HepG2 (cell line): ENCODE data around the gene SKP2. TPM values are rescaled to one million over a fixed set of nuclear protein-coding genes. Genes with fewer than 3 reads are reported as not detected.
A peak's percentile ranks its signal among the peaks of the same experiment; 100 is the strongest.

Experiments
- ATAC-seq: fragments of 200-7000 bp; cut with Tn5 transposase; 3 replicates; pipeline ENCODE4 v1.9.1; 2020; ENCODE audit warnings: mild to moderate bottlenecking, moderate library complexity
- BruUV-seq: library from RNA; stranded (reverse); fragments of 400-500 nt; replicated peaks from 2 replicates; lab custom pipeline; 2021; lab: Mats Ljungman, UMichigan
- CTCF ChIA-PET: fragments of 300-600 bp; formaldehyde crosslinking; extraction: SDS; loops from one replicate; lab custom pipeline; 2021; ENCODE audit warnings: low total read pairs, inconsistent platforms, low intra/inter-chr PET ratio; lab: Yijun Ruan, JAX
- POLR2A ChIA-PET: fragments of 350-600 bp; sonication (Branson Sonifier 250); formaldehyde crosslinking; loops from one replicate; lab custom pipeline; 2020; ENCODE audit warnings: antibody characterized with exemption, inconsistent platforms; lab: Yijun Ruan, JAX
- DNase-seq: peaks from one replicate; pipeline ENCODE4 v3.0.0-alpha.2; 2015; ENCODE audit warnings: low spot score
- FAIRE-seq: peaks from 3 replicates; lab custom pipeline; 2011; peaks lifted over from hg19 to GRCh38; lab: Jason Lieb, UNC
- H2AFZ ChIP-seq: one replicate; pipeline ENCODE4 v1.6.1; 2011; ENCODE audit warnings: low read length, inconsistent platforms
- H3K27ac ChIP-seq: fragments of 300-600 bp; 3 replicates; pipeline ENCODE4 v1.8.0; 2011; ENCODE audit warnings: mixed run types, mild to moderate bottlenecking, mixed read lengths, low read length, inconsistent platforms; ENCODE audit not compliant: insufficient read depth; ENCODE audit errors: extremely low read length
- H3K27me3 ChIP-seq, 2 experiments: fragments of 200-600 bp in 1 of 2; 2 replicates in 1 of 2; 3 replicates in 1 of 2; pipeline versions ENCODE4 v1.6.0 to v1.8.0; 2011; ENCODE audit warnings: low read length in 2 of 2, mild to moderate bottlenecking in 2 of 2, moderate library complexity in 2 of 2, inconsistent platforms in 1 of 2; ENCODE audit not compliant: insufficient read depth in 2 of 2, control insufficient read depth in 1 of 2
- H3K36me3 ChIP-seq, 2 experiments: fragments of 200-600 bp in 1 of 2; replicated peaks in 1 of 2; 2 replicates in 1 of 2; 3 replicates in 1 of 2; pipeline versions ENCODE4 v1.5.1 to v1.8.0; 2011; ENCODE audit warnings: low read length in 2 of 2, inconsistent platforms in 1 of 2; ENCODE audit not compliant: insufficient read depth in 2 of 2, control insufficient read depth in 1 of 2
- H3K4me1 ChIP-seq: 2 replicates; pipeline ENCODE4 v1.5.1; 2012; ENCODE audit warnings: low read length, inconsistent platforms; ENCODE audit not compliant: insufficient read depth
- H3K4me2 ChIP-seq: 2 replicates; pipeline ENCODE4 v1.6.0; 2011; ENCODE audit warnings: low read depth, low read length, inconsistent platforms
- H3K4me3 ChIP-seq, 3 experiments: fragments of 200-600 bp in 1 of 3; sonication (generic), shearing (Covaris generic) in 1 of 3; replicated peaks in 1 of 3; 2 replicates each; pipeline ENCODE4 v1.5.1; 2011 to 2016; ENCODE audit warnings: low read length in 3 of 3, inconsistent platforms in 2 of 3, low read depth in 2 of 3, mild to moderate bottlenecking in 2 of 3, control low read depth in 1 of 3, mixed read lengths in 1 of 3; ENCODE audit not compliant: insufficient read depth in 1 of 3
- H3K79me2 ChIP-seq: one replicate; pipeline ENCODE4 v1.6.1; 2011; ENCODE audit warnings: low read length, inconsistent platforms; ENCODE audit not compliant: insufficient read depth
- H3K9ac ChIP-seq: 2 replicates; pipeline ENCODE4 v1.6.0; 2011; ENCODE audit warnings: mild to moderate bottlenecking, low read depth, low read length, inconsistent platforms; ENCODE audit not compliant: insufficient read depth
- H3K9me3 ChIP-seq: 2 replicates; pipeline ENCODE4 v1.5.1; 2012; ENCODE audit warnings: mild to moderate bottlenecking, low read length
- H4K20me1 ChIP-seq: 2 replicates; pipeline ENCODE4 v1.6.0; 2011; ENCODE audit warnings: inconsistent platforms, mild to moderate bottlenecking, low read length, moderate library complexity; ENCODE audit not compliant: insufficient read depth
- ADNP ChIP-seq: sonication (generic); formaldehyde crosslinking; IDR thresholded peaks from 2 replicates; pipeline ENCODE4 v1.4.0; 2020; ENCODE audit warnings: missing genetic modification reagents
- IRX3 ChIP-seq: sonication (generic); formaldehyde crosslinking; IDR thresholded peaks from 2 replicates; pipeline ENCODE4 v1.8.1; 2023; ENCODE audit warnings: mild to moderate bottlenecking, low read depth, missing genetic modification reagents, borderline replicate concordance
- KLF16 ChIP-seq, 2 experiments: sonication (generic) in 1 of 2; formaldehyde crosslinking in 1 of 2; IDR thresholded peaks; 2 replicates each; pipeline versions ENCODE4 v1.6.1 to v1.8.0; 2016 to 2023; ENCODE audit warnings: missing genetic modification reagents in 2 of 2, missing compliant biosample characterization in 1 of 2
- MAFF ChIP-seq: IDR thresholded peaks from 2 replicates; pipeline ENCODE4 v1.6.1; 2011; ENCODE audit warnings: low read depth, low read length, improper control_type of control experiment
- MAFK ChIP-seq, 2 experiments: IDR thresholded peaks in 1 of 2; conservative IDR thresholded peaks in 1 of 2; 2 replicates each; pipeline ENCODE4 v1.6.1; 2011; ENCODE audit warnings: improper control_type of control experiment in 2 of 2, low read length in 2 of 2
- POLR2A ChIP-seq, 2 experiments: IDR thresholded peaks; 2 replicates each; pipeline ENCODE4 v1.6.1; 2011; ENCODE audit warnings: low read depth in 2 of 2, low read length in 2 of 2, mild to moderate bottlenecking in 1 of 2, moderate library complexity in 1 of 2; ENCODE audit not compliant: insufficient read depth in 1 of 2
- WGBS: methylation state at CpG from one replicate; pipeline ENCODE4 v1.1.6; 2017; ENCODE audit warnings: low lambda C conversion rate; 5-methylcytosine and 5-hydroxymethylcytosine counted together
- in situ Hi-C: cut with HindIII; loops from 2 replicates; pipeline ENCODE4 v1.10.0; 2017; ENCODE audit warnings: low pct_unique_long_range_greater_than_20kb; ENCODE audit not compliant: extremely low pct_ligation_motif_present
- intact Hi-C: fragments of 100-400 bp; cut with micrococcal nuclease; formaldehyde crosslinking; loops from one replicate; pipeline ENCODE4 v1.10.0; 2022; ENCODE audit not compliant: unreplicated experiment
- polyA plus RNA-seq, 8 experiments: library from polyadenylated mRNA; depleted of rRNA in 3 of 8; stranded (reverse) in 7 of 8; unstranded in 1 of 8; fragments of >200 nt; fragmentation: Illumina TruSeq in 4 of 8; extraction: Trizol in 4 of 8; gene quantifications; 2 replicates each; pipeline versions ENCODE4 v1.2.1 to v1.2.3, GENCODE V29; 2011 to 2016; ENCODE audit warnings: low read depth in 4 of 8, missing spikeins in 1 of 8, mixed read lengths in 1 of 8; ENCODE audit not compliant: insufficient read depth in 1 of 8
- total RNA-seq, 5 experiments: library from RNA; depleted of rRNA; stranded (reverse); fragments of >200 nt; fragmentation: Illumina TruSeq; extraction: Trizol; gene quantifications; 2 replicates each; pipeline ENCODE4 v1.2.3, GENCODE V29; 2016; ENCODE audit warnings: low read depth in 1 of 5
- TF ChIP-seq, protein P1 (sequence below): sonication (generic); formaldehyde crosslinking; IDR thresholded peaks from one replicate; pipeline ENCODE4 v1.5.1; 2020; ENCODE audit warnings: mild to moderate bottlenecking, missing genetic modification reagents; ENCODE audit errors: not compliant biosample characterization
- TF ChIP-seq, protein P2 (sequence below): sonication (generic); formaldehyde crosslinking; IDR thresholded peaks from 2 replicates; pipeline ENCODE4 v1.5.1; 2020; ENCODE audit warnings: missing genetic modification reagents, mild to moderate bottlenecking, borderline replicate concordance

The SKP2 gene
- total and polyA plus RNA-seq, 2 of the 13 experiments (the other 11 are each of a cell fraction or from before 2014, with no cell fraction given): 29.6 to 84.1 TPM

DNA sequence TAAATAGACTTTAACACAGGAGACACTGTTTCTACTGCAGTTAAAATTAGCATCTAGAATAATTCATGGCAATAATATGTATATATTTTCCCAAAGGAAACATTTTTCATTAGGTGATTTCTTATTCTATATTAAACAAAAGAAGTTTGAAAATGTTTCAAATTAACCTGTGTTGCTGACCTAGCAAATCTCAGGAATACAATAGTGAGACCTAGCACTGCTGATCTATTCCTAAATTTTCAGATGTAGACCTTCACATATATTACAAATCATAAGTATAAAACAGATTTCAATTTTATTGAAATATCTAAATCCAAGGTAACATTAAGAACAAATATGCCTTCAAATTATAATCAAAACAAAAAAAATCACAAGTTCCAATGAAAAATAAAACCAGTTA, 15.3 kb upstream of the SKP2 start:
- in situ Hi-C loops: no loop called here
- no peak for FAIRE-seq

DNA sequence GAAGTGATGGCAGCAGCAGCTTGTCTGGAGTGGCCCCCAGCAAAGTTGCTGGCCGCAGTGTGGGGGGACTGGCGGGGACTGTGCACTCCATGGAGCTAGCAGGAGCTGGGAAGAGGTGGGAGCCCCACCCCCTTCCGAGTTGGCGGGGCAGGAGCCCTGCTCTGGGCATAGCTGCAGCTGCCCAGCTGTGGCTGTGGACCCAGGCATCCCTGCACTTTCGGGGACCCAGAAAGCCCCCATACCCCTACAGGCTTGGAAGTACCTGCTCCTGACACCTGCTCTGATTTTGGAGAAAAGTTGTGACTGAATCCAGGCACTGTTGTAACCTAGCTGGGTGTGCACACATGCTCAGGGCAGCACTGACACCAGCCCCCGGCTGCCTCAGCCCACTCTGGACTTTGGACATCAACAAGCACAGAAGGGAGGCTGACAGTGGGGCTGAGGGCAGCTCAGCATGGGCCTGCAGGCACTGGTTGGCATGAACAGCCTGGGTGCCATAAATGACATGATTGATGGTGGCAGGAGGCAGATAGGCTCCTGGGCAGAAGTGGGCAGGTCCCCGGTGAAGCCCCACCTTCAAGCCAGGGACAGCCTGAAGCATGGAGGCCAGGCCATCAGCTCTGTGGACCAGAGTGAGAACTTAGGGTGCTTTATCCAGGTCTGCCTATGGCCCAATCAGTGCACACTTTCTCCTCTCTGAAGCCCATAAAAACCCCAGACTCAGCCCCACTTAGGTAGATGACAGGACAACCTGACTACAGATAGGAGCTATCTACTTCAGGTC, 12.8 kb upstream of the SKP2 start:
- in situ Hi-C loops: no loop called here
- TF ChIP-seq, protein P1, sequence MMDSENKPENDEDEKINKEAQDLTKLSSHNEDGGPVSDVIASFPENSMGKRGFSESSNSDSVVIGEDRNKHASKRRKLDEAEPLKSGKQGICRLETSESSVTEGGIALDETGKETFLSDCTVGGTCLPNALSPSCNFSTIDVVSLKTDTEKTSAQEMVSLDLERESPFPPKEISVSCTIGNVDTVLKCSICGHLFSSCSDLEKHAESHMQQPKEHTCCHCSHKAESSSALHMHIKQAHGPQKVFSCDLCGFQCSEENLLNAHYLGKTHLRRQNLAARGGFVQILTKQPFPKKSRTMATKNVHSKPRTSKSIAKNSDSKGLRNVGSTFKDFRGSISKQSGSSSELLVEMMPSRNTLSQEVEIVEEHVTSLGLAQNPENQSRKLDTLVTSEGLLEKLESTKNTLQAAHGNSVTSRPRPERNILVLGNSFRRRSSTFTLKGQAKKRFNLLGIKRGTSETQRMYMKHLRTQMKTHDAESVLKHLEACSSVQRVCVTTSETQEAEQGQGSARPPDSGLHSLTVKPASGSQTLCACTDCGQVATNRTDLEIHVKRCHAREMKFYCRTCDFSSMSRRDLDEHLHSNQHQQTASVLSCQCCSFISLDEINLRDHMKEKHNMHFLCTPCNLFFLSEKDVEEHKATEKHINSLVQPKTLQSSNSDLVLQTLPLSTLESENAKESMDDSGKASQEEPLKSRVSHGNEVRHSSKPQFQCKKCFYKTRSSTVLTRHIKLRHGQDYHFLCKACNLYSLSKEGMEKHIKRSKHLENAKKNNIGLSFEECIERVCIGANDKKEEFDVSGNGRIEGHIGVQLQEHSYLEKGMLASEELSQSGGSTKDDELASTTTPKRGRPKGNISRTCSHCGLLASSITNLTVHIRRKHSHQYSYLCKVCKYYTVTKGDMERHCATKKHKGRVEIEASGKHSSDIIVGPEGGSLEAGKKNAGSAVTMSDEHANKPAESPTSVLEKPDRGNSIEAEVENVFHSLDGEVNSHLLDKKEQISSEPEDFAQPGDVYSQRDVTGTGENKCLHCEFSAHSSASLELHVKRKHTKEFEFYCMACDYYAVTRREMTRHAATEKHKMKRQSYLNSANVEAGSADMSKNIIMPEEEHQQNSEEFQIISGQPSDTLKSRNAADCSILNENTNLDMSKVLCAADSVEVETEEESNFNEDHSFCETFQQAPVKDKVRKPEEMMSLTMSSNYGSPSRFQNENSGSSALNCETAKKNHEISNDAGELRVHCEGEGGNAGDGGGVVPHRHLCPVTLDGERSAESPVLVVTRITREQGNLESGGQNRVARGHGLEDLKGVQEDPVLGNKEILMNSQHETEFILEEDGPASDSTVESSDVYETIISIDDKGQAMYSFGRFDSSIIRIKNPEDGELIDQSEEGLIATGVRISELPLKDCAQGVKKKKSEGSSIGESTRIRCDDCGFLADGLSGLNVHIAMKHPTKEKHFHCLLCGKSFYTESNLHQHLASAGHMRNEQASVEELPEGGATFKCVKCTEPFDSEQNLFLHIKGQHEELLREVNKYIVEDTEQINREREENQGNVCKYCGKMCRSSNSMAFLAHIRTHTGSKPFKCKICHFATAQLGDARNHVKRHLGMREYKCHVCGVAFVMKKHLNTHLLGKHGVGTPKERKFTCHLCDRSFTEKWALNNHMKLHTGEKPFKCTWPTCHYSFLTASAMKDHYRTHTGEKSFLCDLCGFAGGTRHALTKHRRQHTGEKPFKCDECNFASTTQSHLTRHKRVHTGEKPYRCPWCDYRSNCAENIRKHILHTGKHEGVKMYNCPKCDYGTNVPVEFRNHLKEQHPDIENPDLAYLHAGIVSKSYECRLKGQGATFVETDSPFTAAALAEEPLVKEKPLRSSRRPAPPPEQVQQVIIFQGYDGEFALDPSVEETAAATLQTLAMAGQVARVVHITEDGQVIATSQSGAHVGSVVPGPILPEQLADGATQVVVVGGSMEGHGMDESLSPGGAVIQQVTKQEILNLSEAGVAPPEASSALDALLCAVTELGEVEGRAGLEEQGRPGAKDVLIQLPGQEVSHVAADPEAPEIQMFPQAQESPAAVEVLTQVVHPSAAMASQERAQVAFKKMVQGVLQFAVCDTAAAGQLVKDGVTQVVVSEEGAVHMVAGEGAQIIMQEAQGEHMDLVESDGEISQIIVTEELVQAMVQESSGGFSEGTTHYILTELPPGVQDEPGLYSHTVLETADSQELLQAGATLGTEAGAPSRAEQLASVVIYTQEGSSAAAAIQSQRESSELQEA (CRISPR knock-in tag): peak; percentile 61
- TF ChIP-seq ADNP (no peak), IRX3 (no peak), KLF16 (CRISPR knock-in tag; IDR thresholded peaks at IDR 0.05) (peak; percentile 22 to 44; a peak in 1 of 4 replicates)

More for the DNA sequence above, 15.3 kb upstream of the SKP2 start:
- no peaks in the 10 kb centered on the region for H3K9me3 ChIP-seq
- H3K79me2 ChIP-seq: no peaks in the 10 kb centered on the region
- H3K27ac ChIP-seq: no peak overlapping the region
- no TSS peak for BruUV-seq
- H3K4me2 ChIP-seq: no peak overlapping the region
- no peak overlapping the region for H3K9ac ChIP-seq
- TF ChIP-seq MAFK (conservative IDR thresholded peaks at IDR 0.05 in 1 of 2, IDR thresholded peaks at IDR 0.05 in 1 of 2; ENCODE audit: low read length in 2 of 2) (peak; percentile 17 to 53; a peak in 2 of 4 replicates), POLR2A (IDR thresholded peaks at IDR 0.05; ENCODE audit: insufficient read depth in 1 of 2, low read depth in 2 of 2, low read length in 2 of 2) (no peak), MAFF (peak; percentile 29; the same call in 1 of the 2 replicates)
- TF ChIP-seq, protein P2, sequence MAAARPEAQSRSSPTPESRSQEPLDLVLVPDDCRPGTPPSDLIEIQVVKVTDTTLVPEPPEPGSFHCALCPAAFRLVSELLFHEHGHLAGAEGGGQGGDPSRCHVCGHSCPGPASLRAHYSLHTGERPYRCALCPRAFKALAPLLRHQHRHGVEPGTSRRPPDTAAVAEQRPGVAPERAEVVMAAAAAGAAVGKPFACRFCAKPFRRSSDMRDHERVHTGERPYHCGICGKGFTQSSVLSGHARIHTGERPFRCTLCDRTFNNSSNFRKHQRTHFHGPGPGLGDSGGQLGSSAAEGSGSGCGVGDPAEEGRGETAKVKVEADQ: no peak
- peaks cover 25% of the 10 kb centered on the region for H3K4me1 ChIP-seq
- H3K4me3 ChIP-seq: no peak overlapping the region
- ChIA-PET POLR2A (no interaction called here), CTCF (no interaction called here)
- no peak overlapping the region for H2AFZ ChIP-seq
- no peak for ATAC-seq
- no peaks in the 10 kb centered on the region for H3K27me3 ChIP-seq
- no peak for DNase-seq
- no peaks in the 10 kb centered on the region; a peak in 1 of 5 replicates for H3K36me3 ChIP-seq
- no peaks in the 10 kb centered on the region for H4K20me1 ChIP-seq
- intact Hi-C loops: no loop called here

More for the DNA sequence above, 12.8 kb upstream of the SKP2 start:
- H2AFZ ChIP-seq: peak overlapping the region; percentile 85
- peak overlapping the region; percentile 78 for H3K4me2 ChIP-seq
- H3K27ac ChIP-seq: peak overlapping the region; percentile 52
- DNase-seq (peak; percentile 78), ATAC-seq (peak; percentile 100), FAIRE-seq (peak; percentile 63)
- peak overlapping the region; percentile 23; the same call in 1 of the 2 replicates for H3K9ac ChIP-seq
- BruUV-seq: no TSS peak
- CTCF ChIA-PET: no interaction called here
- intact Hi-C loops: loop anchor here (1.0 kb wide), 1 partner anchor 12 kb away; the partner anchor contains the start of gene LMBRD2
- peak overlapping the region; percentile 48 to 67 (median 60) for H3K4me3 ChIP-seq
- H3K4me1 ChIP-seq: peaks cover 25% of the 10 kb centered on the region
- peaks cover 0 to 2% of the 10 kb centered on the region in 2 experiments; a peak in 1 of 5 replicates for H3K36me3 ChIP-seq
- H3K9me3 ChIP-seq: no peaks in the 10 kb centered on the region
- no CpG with 5 or more reads among the region's 7 CpGs for WGBS
- POLR2A ChIA-PET: interaction anchor here (0.8 to 3.7 kb wide), 7 partner anchors 9 to 103 kb away, joined by 3 to 49 read pairs (median 5); partner anchors contain the start of genes LMBRD2, NADK2 and SKP2
- no peaks in the 10 kb centered on the region for H3K79me2 ChIP-seq
- H3K27me3 ChIP-seq: no peaks in the 10 kb centered on the region
- H4K20me1 ChIP-seq: no peaks in the 10 kb centered on the region
